ENCODE data around the gene SMURF1.

DNA sequence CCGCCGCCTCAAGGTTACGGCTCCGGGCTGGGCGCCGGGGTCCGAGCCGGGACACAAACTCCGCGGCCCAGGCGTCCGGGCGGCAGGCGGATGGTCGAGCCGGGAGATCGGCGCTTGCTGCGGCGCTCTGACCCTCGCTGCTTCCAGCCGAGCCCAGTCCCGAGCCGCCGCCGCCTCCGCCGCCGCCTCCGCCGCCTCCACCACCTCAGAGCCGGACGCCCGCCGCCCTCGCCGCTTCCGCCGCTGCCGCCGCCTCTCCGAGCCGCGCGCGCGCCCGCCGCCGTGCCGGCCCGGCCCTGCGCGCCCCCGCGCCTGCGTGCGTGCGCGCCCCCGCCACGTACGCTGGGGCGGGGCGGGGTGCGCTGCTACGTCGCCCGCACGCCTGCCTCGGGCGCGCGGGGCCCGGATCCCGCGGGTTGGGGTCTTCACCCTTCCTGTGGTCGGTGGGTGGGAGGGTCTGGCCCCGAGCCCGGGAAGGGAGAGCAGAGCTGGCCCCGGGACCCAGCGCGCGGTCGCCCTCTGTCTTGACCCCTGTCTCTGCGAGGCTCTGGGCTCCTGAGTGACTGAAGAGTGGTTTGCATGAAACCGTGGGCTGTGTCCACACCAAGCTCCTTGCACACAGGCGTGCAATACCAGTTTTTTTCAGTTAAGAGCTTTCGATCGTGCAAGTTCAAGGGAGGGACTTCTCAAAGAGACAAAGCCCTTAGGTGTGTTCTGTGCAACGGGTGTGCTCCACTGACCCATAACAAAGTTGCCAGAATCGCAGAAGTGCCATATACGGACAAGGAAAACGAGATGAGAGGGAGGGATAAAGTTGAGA, at the start of gene SMURF1:
- TF ChIP-seq, protein P1, sequence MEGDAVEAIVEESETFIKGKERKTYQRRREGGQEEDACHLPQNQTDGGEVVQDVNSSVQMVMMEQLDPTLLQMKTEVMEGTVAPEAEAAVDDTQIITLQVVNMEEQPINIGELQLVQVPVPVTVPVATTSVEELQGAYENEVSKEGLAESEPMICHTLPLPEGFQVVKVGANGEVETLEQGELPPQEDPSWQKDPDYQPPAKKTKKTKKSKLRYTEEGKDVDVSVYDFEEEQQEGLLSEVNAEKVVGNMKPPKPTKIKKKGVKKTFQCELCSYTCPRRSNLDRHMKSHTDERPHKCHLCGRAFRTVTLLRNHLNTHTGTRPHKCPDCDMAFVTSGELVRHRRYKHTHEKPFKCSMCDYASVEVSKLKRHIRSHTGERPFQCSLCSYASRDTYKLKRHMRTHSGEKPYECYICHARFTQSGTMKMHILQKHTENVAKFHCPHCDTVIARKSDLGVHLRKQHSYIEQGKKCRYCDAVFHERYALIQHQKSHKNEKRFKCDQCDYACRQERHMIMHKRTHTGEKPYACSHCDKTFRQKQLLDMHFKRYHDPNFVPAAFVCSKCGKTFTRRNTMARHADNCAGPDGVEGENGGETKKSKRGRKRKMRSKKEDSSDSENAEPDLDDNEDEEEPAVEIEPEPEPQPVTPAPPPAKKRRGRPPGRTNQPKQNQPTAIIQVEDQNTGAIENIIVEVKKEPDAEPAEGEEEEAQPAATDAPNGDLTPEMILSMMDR (IDR thresholded peaks at IDR 0.05; ENCODE audit: insufficient read depth, low read depth, low read length): no peak
- TF ChIP-seq EZH2 (IDR thresholded peaks at IDR 0.05; ENCODE audit: insufficient read depth, low read length): no peak
